SK-N-SH treated with all-trans-retinoic acid at 6 μM for 48 hours (cell line): Measurements from ENCODE around the gene GRK5.

Source experiments
- ATAC-seq: fragments of 200-7000 bp; cut with Tn5 transposase; 3 replicates; pipeline ENCODE4 v1.9.1; 2020; ENCODE audit warnings: mild to moderate bottlenecking, moderate library complexity
- BACH2 ChIP-seq: fragments of 250-450 bp; sonication (Bioruptor Pico); IDR thresholded peaks from 2 replicates; pipeline ENCODE4 v1.9.0; 2021; ENCODE audit warnings: mild to moderate bottlenecking, borderline replicate concordance
- CREB5 ChIP-seq: fragments of 250-450 bp; sonication (Bioruptor Pico); IDR thresholded peaks from 2 replicates; pipeline ENCODE4 v1.5.1; 2020; ENCODE audit warnings: low read depth, mild to moderate bottlenecking, moderate library complexity
- CSDC2 ChIP-seq: fragments of 250-450 bp; sonication (Bioruptor Pico); IDR thresholded peaks from 2 replicates; pipeline ENCODE4 v1.5.0; 2020; ENCODE audit warnings: mild to moderate bottlenecking, moderate library complexity
- CSRNP3 ChIP-seq: fragments of 250-450 bp; sonication (Bioruptor Pico); IDR thresholded peaks from 2 replicates; pipeline ENCODE4 v1.5.1; 2021; ENCODE audit warnings: mild to moderate bottlenecking, moderate library complexity
- ESRRG ChIP-seq: fragments of 250-450 bp; sonication (Bioruptor Pico); IDR thresholded peaks from 2 replicates; pipeline ENCODE4 v1.6.1; 2021; ENCODE audit warnings: mild to moderate bottlenecking
- GLIS3 ChIP-seq: fragments of 250-450 bp; sonication (Bioruptor Pico); IDR thresholded peaks from 2 replicates; pipeline ENCODE4 v1.5.0; 2020; ENCODE audit warnings: mild to moderate bottlenecking, moderate library complexity
- ISL1 ChIP-seq: fragments of 250-450 bp; sonication (Bioruptor Pico); IDR thresholded peaks from 2 replicates; pipeline ENCODE4 v2.1.2; 2022; ENCODE audit warnings: mild to moderate bottlenecking, moderate library complexity
- PATZ1 ChIP-seq: fragments of 250-450 bp; sonication (Bioruptor Pico); IDR thresholded peaks from 2 replicates; pipeline ENCODE4 v1.8.0; 2020; ENCODE audit warnings: mild to moderate bottlenecking, moderate library complexity, borderline replicate concordance
- POU6F1 ChIP-seq: fragments of 250-450 bp; sonication (Bioruptor Pico); IDR thresholded peaks from 2 replicates; pipeline ENCODE4 v1.8.0; 2021; ENCODE audit warnings: low read depth, mild to moderate bottlenecking, moderate library complexity, borderline replicate concordance
- PPARA ChIP-seq: fragments of 250-450 bp; sonication (Bioruptor Pico); IDR thresholded peaks from 2 replicates; pipeline ENCODE4 v1.5.0; 2020; ENCODE audit warnings: mild to moderate bottlenecking, borderline replicate concordance
- RARB ChIP-seq: fragments of 250-450 bp; sonication (Bioruptor Pico); IDR thresholded peaks from 2 replicates; pipeline ENCODE4 v1.8.0; 2021; ENCODE audit warnings: mild to moderate bottlenecking, moderate library complexity
- SNAI2 ChIP-seq: fragments of 250-450 bp; sonication (Bioruptor Pico); IDR thresholded peaks from 2 replicates; pipeline ENCODE4 v1.5.0; 2020; ENCODE audit warnings: mild to moderate bottlenecking, moderate library complexity
- TCF4 ChIP-seq: fragments of 250-450 bp; sonication (Bioruptor Pico); IDR thresholded peaks from 2 replicates; pipeline ENCODE4 v1.8.0; 2021; ENCODE audit warnings: mild to moderate bottlenecking, moderate library complexity, borderline replicate concordance
- TOX ChIP-seq: fragments of 250-450 bp; sonication (Bioruptor Pico); IDR thresholded peaks from 2 replicates; pipeline ENCODE4 v1.8.0; 2021; ENCODE audit warnings: mild to moderate bottlenecking, moderate library complexity, borderline replicate concordance
- ZC3H10 ChIP-seq: fragments of 250-450 bp; sonication (Bioruptor Pico); IDR thresholded peaks from 2 replicates; pipeline ENCODE4 v1.5.1; 2021; ENCODE audit warnings: mild to moderate bottlenecking, moderate library complexity
- ZFP3 ChIP-seq: fragments of 250-450 bp; sonication (Bioruptor Pico); IDR thresholded peaks from 2 replicates; pipeline ENCODE4 v1.5.0; 2020; ENCODE audit warnings: mild to moderate bottlenecking, moderate library complexity
- ZFP30 ChIP-seq: fragments of 450-650 bp; formaldehyde crosslinking; IDR thresholded peaks from 2 replicates; pipeline ENCODE4 v1.5.0; 2022; ENCODE audit warnings: mild to moderate bottlenecking, moderate library complexity
- ZNF565 ChIP-seq: fragments of 450-650 bp; formaldehyde crosslinking; conservative IDR thresholded peaks from 2 replicates; pipeline ENCODE4 v1.5.0; 2020; ENCODE audit warnings: low read depth, mild to moderate bottlenecking, moderate library complexity
- ZNF70 ChIP-seq: fragments of 450-650 bp; formaldehyde crosslinking; IDR thresholded peaks from 2 replicates; pipeline ENCODE4 v1.5.0; 2020; ENCODE audit warnings: mild to moderate bottlenecking, moderate library complexity
- ZNF8 ChIP-seq: fragments of 450-650 bp; formaldehyde crosslinking; IDR thresholded peaks from 2 replicates; pipeline ENCODE4 v1.5.0; 2020; ENCODE audit warnings: mild to moderate bottlenecking, moderate library complexity

Gene GRK5

GRCh38 chr10:119315128-119316001 is 108.0 kb downstream of the GRK5 start:
- TF ChIP-seq TOX (CRISPR knock-in tag) (no peak), ZFP3 (CRISPR knock-in tag) (no peak; the same call in 1 of the 2 replicates), BACH2 (CRISPR knock-in tag) (no peak), PATZ1 (CRISPR knock-in tag) (no peak), ZNF8 (no peak), TCF4 (CRISPR knock-in tag) (no peak), RARB (no peak), GLIS3 (no peak), POU6F1 (CRISPR knock-in tag) (no peak), CSDC2 (CRISPR knock-in tag) (no peak), ZFP30 (CRISPR knock-in tag) (no peak), ESRRG (CRISPR knock-in tag) (no peak)
- TF ChIP-seq, all 23 proteins: peak for 0
- ATAC-seq: peak; percentile 84

- TF ChIP-seq PPARA (CRISPR knock-in tag) (no peak), RARB (no peak), ISL1 (CRISPR knock-in tag) (no peak), CSRNP3 (CRISPR knock-in tag) (no peak), TOX (CRISPR knock-in tag) (no peak), ESRRG (CRISPR knock-in tag) (no peak), ZNF70 (CRISPR knock-in tag) (no peak), GLIS3 (no peak), ZNF565 (CRISPR knock-in tag) (no peak)
- no peak for ATAC-seq
Observed at GRCh38 chr10:119316002-119316358, 108.6 kb downstream of the GRK5 start.

GRCh38 chr10:119316729-119317097 is 109.3 kb downstream of the GRK5 start:
- TF ChIP-seq CREB5 (CRISPR knock-in tag) (no peak), SNAI2 (CRISPR knock-in tag) (no peak), CSRNP3 (CRISPR knock-in tag) (no peak), RARB (no peak), ISL1 (CRISPR knock-in tag) (no peak), GLIS3 (no peak), ZFP3 (CRISPR knock-in tag) (no peak), PPARA (CRISPR knock-in tag) (no peak), ZC3H10 (no peak), POU6F1 (CRISPR knock-in tag) (no peak), BACH2 (CRISPR knock-in tag) (no peak), ZNF8 (no peak), TOX (CRISPR knock-in tag) (no peak), CSDC2 (CRISPR knock-in tag) (no peak), ZNF70 (CRISPR knock-in tag) (no peak)
- ATAC-seq: peak; percentile 63
